ENCODE data around the gene GSTP1. TPM values are rescaled to one million over a fixed set of nuclear protein-coding genes. Genes with fewer than 3 reads are reported as not detected.

GSTP1 gene
- total RNA-seq, 1 experiment from 2014 or later, result 893 TPM

GRCh38 chr11:67542971-67543370 lies 40.6 kb upstream of the GSTP1 start (continued):
- no peak for TF ChIP-seq CTCF (IDR thresholded peaks at IDR 0.05 in 2 of 3, conservative IDR thresholded peaks at IDR 0.05 in 1 of 3; ENCODE audit: borderline replicate concordance in 1 of 3, insufficient read depth in 1 of 3, low read depth in 2 of 3, low read length in 2 of 3)
- no peak for TF ChIP-seq FOSL1 (IDR thresholded peaks at IDR 0.05; ENCODE audit: low read depth)
- TF ChIP-seq RAD21 (IDR thresholded peaks at IDR 0.05; ENCODE audit: low read depth), result no peak

GRCh38 chr11:67543585-67543984 lies 40.0 kb upstream of the GSTP1 start:
- ATAC-seq, result no peak

More at GRCh38 chr11:67543585-67543984, 40.0 kb upstream of the GSTP1 start:
- Histone ChIP-seq H3K9me2 (ENCODE audit: insufficient read depth) (no peaks in the 10 kb centered on the region), H4K20me1 (ENCODE audit: insufficient read depth) (no peaks in the 10 kb centered on the region), H3K9ac (ENCODE audit: low read length) (no peak overlapping the region), H3K27ac (ENCODE audit: low read depth, low read length) (no peak overlapping the region), H3K4me2 (ENCODE audit: low read length) (no peak overlapping the region), H3K79me2 (ENCODE audit: insufficient read depth, low read length) (no peaks in the 10 kb centered on the region), H3K4me3 (replicated peaks in 1 of 2; ENCODE audit: low read depth in 1 of 2, low read length in 2 of 2) (no peak overlapping the region), H2AFZ (ENCODE audit: low read depth, low read length, poor library complexity, severe bottlenecking) (no peak overlapping the region), H3K36me3 (ENCODE audit: control insufficient read depth in 1 of 2, insufficient read depth in 2 of 2, low read length in 2 of 2) (no peaks in the 10 kb centered on the region), H3K27me3 (ENCODE audit: insufficient read depth, low read length) (no peaks in the 10 kb centered on the region), H3K4me1 (ENCODE audit: control insufficient read depth in 1 of 2, insufficient read depth in 2 of 2, low read length in 2 of 2) (no peaks in the 10 kb centered on the region), H3K9me3 (ENCODE audit: control insufficient read depth in 1 of 2, insufficient read depth in 1 of 2, low read depth in 1 of 2, low read length in 2 of 2) (no peaks in the 10 kb centered on the region)
- ChIA-PET RAD21 (ENCODE audit: low non-redundant PET in 1 of 2, low total read pairs in 2 of 2, uncharacterized antibody in 2 of 2, unreplicated experiment in 2 of 2) (no interaction called here), CTCF (no interaction called here), POLR2A (no interaction called here)
- TF ChIP-seq REST (IDR thresholded peaks at IDR 0.05; ENCODE audit: low read depth) (no peak), EZH2phosphoT487 (IDR thresholded peaks at IDR 0.05; ENCODE audit: borderline replicate concordance) (no peak), POLR2A (IDR thresholded peaks at IDR 0.05; ENCODE audit: borderline replicate concordance, extremely low read depth, insufficient read depth, insufficient read length) (no peak), JUND (IDR thresholded peaks at IDR 0.05) (no peak), TCF7L2 (IDR thresholded peaks at IDR 0.05; ENCODE audit: borderline replicate concordance, extremely low read depth, insufficient read depth, insufficient read length) (no peak), ZNF274 (IDR thresholded peaks at IDR 0.05; ENCODE audit: low read depth, low read length) (no peak), YY1 (IDR thresholded peaks at IDR 0.05; ENCODE audit: extremely low read depth, insufficient replicate concordance, low read depth, low read length) (no peak), EGR1 (IDR thresholded peaks at IDR 0.05; ENCODE audit: low read depth) (no peak), SRF (IDR thresholded peaks at IDR 0.05; ENCODE audit: low read depth) (no peak), MAX (IDR thresholded peaks at IDR 0.05) (no peak), RAD21 (IDR thresholded peaks at IDR 0.05; ENCODE audit: low read depth) (no peak), ELF1 (IDR thresholded peaks at IDR 0.05; ENCODE audit: borderline replicate concordance, low read depth) (no peak), CBX3 (IDR thresholded peaks at IDR 0.05; ENCODE audit: low read depth) (no peak), SIN3A (IDR thresholded peaks at IDR 0.05; ENCODE audit: low read depth) (no peak), EZH2 (IDR thresholded peaks at IDR 0.05) (no peak), CTCF (IDR thresholded peaks at IDR 0.05 in 2 of 3, conservative IDR thresholded peaks at IDR 0.05 in 1 of 3; ENCODE audit: borderline replicate concordance in 1 of 3, insufficient read depth in 1 of 3, low read depth in 2 of 3, low read length in 2 of 3) (no peak)
- intact Hi-C loops (cut with micrococcal nuclease), result no loop called here
- BruUV-seq (replicated peaks), result no TSS peak
- no peak for DNase-seq (ENCODE audit: low read depth, low spot score)

Measured in HCT116 (cell line).